HUES6 (cell line): ENCODE data around the gene MEFV.
A peak's percentile ranks its signal among the peaks of the same experiment; 100 is the strongest.

Source experiments
- H3K27ac ChIP-seq: 2 replicates; pipeline ENCODE4 v1.7.0; 2013; ENCODE audit warnings: low read depth, mild to moderate bottlenecking, low read length, inconsistent platforms
- H3K27me3 ChIP-seq: 2 replicates; pipeline ENCODE4 v1.6.1; 2013; ENCODE audit warnings: low read length; ENCODE audit not compliant: control insufficient read depth, insufficient read depth
- H3K36me3 ChIP-seq: 2 replicates; pipeline ENCODE4 v1.6.1; 2013; ENCODE audit warnings: low read length; ENCODE audit not compliant: control insufficient read depth, insufficient read depth
- H3K4me1 ChIP-seq: 2 replicates; pipeline ENCODE4 v1.6.1; 2013; ENCODE audit warnings: low read length; ENCODE audit not compliant: control insufficient read depth, insufficient read depth
- H3K4me3 ChIP-seq: 2 replicates; pipeline ENCODE4 v1.5.1; 2013; ENCODE audit warnings: low read depth, low read length
- H3K9ac ChIP-seq: one replicate; pipeline ENCODE4 v1.6.1; 2013; ENCODE audit warnings: mild to moderate bottlenecking, low read length
- H3K9me3 ChIP-seq: 2 replicates; pipeline ENCODE4 v1.6.1; 2013; ENCODE audit warnings: low read depth, low read length; ENCODE audit not compliant: control insufficient read depth, insufficient read depth

The MEFV gene

DNA sequence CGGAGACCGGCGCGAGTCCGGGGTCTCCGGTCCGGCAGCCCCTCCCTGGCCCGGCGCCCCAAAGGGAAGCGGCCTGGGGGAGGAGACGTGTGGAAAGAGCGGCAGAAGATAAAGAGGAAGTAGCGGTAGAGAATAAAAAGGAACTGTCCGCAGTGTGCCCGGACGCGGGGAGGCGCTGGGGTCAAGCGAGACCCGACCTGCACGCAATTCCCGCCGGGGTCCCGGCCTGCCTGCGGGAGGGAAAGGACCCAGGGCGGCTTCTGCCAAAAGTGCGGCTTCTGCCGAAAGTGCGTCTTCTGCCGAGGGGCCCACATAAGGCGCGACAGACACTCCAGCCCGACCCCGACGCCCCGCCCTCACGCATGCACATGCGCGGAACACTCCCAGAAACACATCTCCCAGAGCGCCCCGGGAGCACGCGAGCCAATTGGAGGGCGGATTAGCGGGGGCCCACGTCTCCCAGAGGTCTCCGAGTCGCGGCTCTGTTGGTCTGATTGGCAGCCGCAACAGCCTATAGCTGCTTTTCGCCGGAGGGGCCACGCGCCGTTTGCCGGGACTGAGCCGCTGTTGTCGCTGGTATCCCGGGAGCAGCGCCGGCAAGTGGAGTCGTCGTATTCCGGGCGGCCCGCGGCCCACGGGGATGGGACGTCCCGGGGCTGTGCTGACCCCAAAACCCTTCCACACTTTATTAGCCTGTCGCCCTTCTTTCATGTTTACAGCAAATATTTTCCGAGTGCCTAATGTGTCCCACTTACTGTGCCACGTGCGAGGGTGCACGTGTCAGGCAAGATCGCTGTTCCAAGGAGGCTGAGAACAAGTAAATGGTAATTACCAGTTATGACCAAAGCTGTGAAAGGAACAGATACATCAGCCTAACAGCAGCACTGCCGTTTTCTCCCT is 8.0 kb upstream of the MEFV start:
- peak overlapping the region; percentile 6 for H3K9ac ChIP-seq
- H3K27ac ChIP-seq, result no peak overlapping the region
- H3K4me1 ChIP-seq, result no peaks in the 10 kb centered on the region
- peaks cover 20% of the 10 kb centered on the region; the same call in 1 of the 2 replicates for H3K27me3 ChIP-seq
- H3K36me3 ChIP-seq, result no peaks in the 10 kb centered on the region
- H3K4me3 ChIP-seq, result peak overlapping the region; percentile 69
- peaks cover 11% of the 10 kb centered on the region for H3K9me3 ChIP-seq

DNA sequence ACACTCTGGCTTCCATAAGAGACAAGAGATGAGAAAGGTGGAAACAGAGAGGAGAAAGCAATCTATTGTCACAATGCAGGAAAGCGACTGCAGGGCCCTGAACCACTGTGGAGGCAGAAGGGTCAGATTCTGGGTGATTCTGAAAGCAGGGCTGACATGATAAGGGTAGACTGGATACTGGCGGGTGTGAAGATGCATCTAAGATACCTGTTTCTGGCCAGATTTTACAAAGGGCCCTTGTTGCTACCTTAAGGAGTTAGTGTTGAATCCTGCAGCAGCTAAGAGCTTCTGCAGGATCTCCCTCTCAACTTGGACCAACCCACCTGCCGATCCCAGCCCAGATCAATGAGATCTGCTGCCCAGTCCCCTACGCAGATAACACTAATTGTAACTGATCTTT is 6.1 kb upstream of the MEFV start:
- Histone ChIP-seq H3K9ac (no peak overlapping the region), H3K9me3 (peaks cover 11% of the 10 kb centered on the region), H3K36me3 (no peaks in the 10 kb centered on the region), H3K4me1 (no peaks in the 10 kb centered on the region), H3K27me3 (peaks cover 25% of the 10 kb centered on the region; the same call in 1 of the 2 replicates), H3K4me3 (no peak overlapping the region), H3K27ac (no peak overlapping the region)

DNA sequence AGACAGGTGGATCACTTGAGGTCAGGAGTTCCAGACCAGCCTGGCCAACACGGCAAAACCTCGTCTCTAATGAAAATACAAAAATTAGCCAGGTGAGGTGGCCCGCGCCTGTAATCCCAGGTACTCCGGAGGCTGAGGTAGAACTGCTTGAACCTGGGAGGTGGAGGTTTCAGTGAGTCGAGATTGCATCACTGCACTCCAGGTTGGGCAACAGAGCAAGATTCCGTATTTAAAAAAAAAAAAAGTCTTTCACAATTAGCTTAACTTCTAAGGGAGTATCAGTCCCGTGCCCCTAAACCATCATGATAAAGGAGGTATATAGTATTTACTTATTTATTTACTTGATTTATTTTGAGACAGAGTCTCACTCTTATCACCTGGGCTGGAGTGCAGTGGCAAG is 3.4 kb upstream of the MEFV start:
- Histone ChIP-seq H3K27ac (no peak overlapping the region), H3K36me3 (no peaks in the 10 kb centered on the region), H3K4me3 (no peak overlapping the region), H3K9ac (no peak overlapping the region), H3K27me3 (peaks cover 22% of the 10 kb centered on the region; the same call in 1 of the 2 replicates), H3K9me3 (peaks cover 3% of the 10 kb centered on the region; the same call in 1 of the 2 replicates), H3K4me1 (no peaks in the 10 kb centered on the region)

DNA sequence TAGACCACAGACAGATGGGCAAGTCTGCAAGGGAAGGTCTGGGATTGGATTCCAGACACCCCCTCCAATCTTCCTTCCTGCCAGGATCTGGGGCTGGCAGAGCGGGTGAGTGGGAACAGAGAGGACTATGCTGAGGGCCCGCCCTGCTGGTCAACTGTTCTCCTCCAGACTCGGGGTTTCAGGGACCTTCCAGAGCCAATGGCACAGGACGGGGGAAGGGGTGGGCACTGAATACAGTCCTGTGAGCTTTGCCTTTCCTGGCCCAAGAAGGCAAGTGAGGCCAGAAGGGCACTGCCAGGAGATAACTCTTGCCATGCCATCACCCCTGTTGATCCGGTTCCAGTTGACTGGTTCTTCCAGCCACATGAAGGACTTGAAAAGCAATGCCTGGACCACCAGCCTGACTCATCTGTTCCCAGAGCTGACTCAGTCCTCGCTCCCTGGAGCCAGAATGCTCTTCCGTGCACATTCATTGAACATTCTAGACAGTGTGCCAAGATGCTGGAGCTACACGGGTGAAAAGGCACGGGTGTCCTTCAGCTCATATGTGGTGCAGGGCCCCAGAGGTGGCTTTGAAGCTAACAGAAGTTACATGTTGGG is 533 bp upstream of the MEFV start:
- Histone ChIP-seq H3K4me3 (no peak overlapping the region), H3K4me1 (no peaks in the 10 kb centered on the region), H3K36me3 (no peaks in the 10 kb centered on the region), H3K27me3 (peaks cover 8% of the 10 kb centered on the region; the same call in 1 of the 2 replicates), H3K9me3 (no peaks in the 10 kb centered on the region), H3K27ac (no peak overlapping the region), H3K9ac (no peak overlapping the region)

DNA sequence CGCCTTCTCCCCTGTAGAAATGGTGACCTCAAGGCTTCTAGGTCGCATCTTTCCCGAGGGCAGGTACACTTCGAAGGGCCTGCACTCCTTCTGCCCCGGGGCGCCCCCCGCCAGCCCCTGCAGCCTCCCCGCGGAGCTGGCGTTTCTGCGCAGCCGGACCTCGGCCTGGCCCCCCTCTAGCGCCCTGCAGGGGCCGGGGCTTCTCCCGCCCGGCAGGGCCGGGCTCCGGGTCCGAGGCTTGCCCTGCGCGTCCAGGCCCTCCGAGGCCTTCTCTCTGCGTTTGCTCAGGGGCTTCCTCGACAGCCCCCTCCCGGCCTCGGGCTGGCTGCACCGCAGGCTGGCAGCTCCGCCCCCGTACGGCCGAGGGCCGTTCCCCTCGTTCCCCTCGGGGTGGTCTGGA is 2.1 kb downstream of the MEFV start:
- H3K9ac ChIP-seq, result no peak overlapping the region
- no peaks in the 10 kb centered on the region for H3K36me3 ChIP-seq
- H3K9me3 ChIP-seq, result peaks cover under 1% of the 10 kb centered on the region; the same call in 1 of the 2 replicates
- H3K27ac ChIP-seq, result no peak overlapping the region
- H3K4me1 ChIP-seq, result no peaks in the 10 kb centered on the region
- H3K27me3 ChIP-seq, result peaks cover 9% of the 10 kb centered on the region; the same call in 1 of the 2 replicates
- H3K4me3 ChIP-seq, result no peak overlapping the region

DNA sequence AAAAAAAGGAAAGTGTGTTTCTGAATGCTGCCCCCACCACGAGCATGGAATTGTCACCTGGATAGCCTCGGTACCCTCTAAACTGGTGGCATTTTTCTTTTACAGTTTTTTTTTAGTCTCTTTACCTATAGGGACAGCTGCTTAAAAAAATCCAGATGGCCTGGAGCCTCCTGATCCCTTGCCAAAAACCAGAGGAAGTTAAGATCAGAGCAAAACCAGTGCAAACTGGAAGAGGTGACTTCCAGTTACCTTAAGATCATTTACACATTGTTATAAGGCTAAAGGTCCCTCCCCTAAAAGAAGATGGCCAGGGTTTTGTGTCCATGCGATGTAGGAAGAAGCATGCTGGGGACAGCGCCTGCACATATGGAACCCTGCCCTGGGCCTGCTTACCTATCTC is 3.5 kb downstream of the MEFV start:
- Histone ChIP-seq H3K4me3 (no peak overlapping the region), H3K4me1 (no peaks in the 10 kb centered on the region), H3K27ac (no peak overlapping the region), H3K36me3 (no peaks in the 10 kb centered on the region), H3K9ac (no peak overlapping the region), H3K27me3 (peaks cover 7% of the 10 kb centered on the region; the same call in 1 of the 2 replicates), H3K9me3 (peaks cover 2% of the 10 kb centered on the region; the same call in 1 of the 2 replicates)

DNA sequence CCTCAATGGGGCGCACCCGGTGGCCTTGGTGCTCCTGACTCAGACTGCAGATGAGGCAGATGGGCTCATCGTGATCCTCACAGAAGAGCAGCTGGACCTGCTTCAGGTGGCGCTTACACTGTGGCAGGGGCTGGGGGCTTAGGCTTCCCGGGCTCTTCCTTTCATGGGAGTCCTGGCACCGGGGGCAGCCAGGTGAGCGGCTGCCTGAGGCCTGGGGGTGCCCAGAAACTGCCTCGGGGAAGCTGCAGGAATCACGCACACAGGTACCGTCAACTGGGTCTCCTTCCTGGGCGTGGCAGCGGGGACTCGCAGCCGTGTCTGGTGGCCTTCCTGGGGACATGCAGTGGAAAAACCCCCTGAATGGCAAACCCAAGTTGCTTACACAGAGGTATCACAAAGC is 7.0 kb downstream of the MEFV start:
- Histone ChIP-seq H3K9ac (no peak overlapping the region), H3K4me3 (no peak overlapping the region), H3K9me3 (peaks cover 5% of the 10 kb centered on the region; the same call in 1 of the 2 replicates), H3K4me1 (no peaks in the 10 kb centered on the region), H3K27ac (no peak overlapping the region), H3K36me3 (no peaks in the 10 kb centered on the region), H3K27me3 (peaks cover 7% of the 10 kb centered on the region; the same call in 1 of the 2 replicates)

DNA sequence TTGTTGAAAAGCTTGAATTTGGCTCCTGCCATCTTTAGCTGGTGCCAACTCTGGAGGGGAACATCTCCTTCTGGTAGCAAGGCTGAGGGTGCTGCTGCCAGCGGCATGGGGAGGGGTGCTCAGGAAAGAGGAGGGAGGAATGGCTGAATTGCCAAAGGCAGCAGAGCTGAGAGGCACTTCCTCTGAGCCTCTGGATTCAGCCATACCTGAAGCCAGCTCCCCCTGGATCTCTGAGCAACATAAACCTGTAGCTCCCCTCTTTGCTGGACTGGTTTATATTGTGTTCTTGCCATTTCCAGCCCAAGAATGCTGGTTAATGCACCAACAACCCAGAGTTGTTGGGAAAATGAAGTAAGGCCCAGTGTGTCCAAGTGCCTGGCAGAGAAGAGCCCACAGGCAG is 7.4 kb downstream of the MEFV start:
- no peak overlapping the region for H3K27ac ChIP-seq
- peaks cover 9% of the 10 kb centered on the region; the same call in 1 of the 2 replicates for H3K9me3 ChIP-seq
- H3K9ac ChIP-seq, result no peak overlapping the region
- H3K4me1 ChIP-seq, result no peaks in the 10 kb centered on the region
- no peak overlapping the region for H3K4me3 ChIP-seq
- H3K36me3 ChIP-seq, result no peaks in the 10 kb centered on the region
- H3K27me3 ChIP-seq, result peaks cover 7% of the 10 kb centered on the region; the same call in 1 of the 2 replicates

DNA sequence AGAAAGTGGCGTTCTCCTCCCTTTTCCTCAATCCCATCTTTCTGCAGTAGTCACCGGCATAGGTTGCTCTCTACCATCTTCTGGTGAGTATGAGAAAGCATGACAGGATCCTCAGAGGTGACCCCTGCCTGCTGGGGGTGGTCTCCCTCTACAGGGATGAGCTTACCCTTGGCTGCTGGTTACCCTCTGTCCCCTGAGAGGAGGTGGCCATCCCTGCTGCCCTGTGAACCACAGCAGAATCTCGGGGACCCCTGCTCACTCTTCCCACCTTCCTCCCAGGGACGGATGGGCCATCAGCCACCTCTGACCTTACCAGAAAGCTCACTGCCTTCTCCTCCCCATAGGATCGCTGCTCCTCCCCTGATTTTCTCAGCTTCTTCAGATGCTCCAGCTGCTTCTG is 7.8 kb downstream of the MEFV start:
- Histone ChIP-seq H3K9me3 (peaks cover 9% of the 10 kb centered on the region; the same call in 1 of the 2 replicates), H3K27ac (no peak overlapping the region), H3K9ac (no peak overlapping the region), H3K4me1 (no peaks in the 10 kb centered on the region), H3K27me3 (peaks cover 7% of the 10 kb centered on the region; the same call in 1 of the 2 replicates), H3K36me3 (no peaks in the 10 kb centered on the region), H3K4me3 (no peak overlapping the region)

DNA sequence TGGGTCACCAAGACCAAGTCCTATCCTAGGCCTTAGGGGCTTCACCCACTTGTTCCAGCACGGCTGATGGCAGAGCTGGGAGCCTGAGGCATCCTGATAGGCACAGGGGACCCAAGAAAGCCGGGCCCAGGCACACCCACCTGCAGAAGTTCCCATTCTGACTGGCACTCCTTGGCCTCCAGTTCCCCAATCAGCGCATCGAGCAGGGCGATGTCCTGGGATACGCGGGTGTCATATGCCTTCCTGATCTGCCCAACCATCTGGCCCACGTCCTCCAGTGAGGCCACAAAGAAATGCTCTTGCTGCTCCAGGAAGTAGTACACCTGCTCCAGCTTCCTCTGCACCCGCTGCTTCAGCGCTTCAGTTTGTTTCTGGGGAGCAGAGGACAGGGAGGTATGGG is 9.6 kb downstream of the MEFV start:
- Histone ChIP-seq H3K4me1 (no peaks in the 10 kb centered on the region), H3K36me3 (no peaks in the 10 kb centered on the region), H3K9ac (no peak overlapping the region), H3K27ac (no peak overlapping the region), H3K4me3 (no peak overlapping the region), H3K27me3 (peaks cover 7% of the 10 kb centered on the region; the same call in 1 of the 2 replicates), H3K9me3 (peaks cover 9% of the 10 kb centered on the region; the same call in 1 of the 2 replicates)

DNA sequence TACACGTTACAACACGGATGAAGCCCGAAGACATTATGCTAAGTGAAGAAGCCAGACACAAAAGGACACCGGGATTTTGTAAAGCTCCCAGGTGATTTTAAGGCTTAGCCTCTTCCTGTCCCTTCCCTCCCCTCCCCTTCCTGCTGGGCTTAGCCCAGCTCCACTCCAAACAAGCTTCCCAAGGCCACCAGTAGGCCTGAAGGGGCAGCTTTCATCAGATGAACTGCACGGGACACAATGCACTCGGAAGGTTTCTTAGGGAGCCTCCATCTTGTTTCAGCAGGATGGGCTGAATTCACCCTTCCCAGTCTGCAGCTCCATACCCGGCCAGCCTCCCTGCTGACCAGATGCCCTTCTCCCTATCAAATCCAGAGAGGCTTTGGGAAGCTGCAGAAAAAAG is 10.4 kb downstream of the MEFV start:
- peaks cover 7% of the 10 kb centered on the region; the same call in 1 of the 2 replicates for H3K27me3 ChIP-seq
- H3K4me3 ChIP-seq, result no peak overlapping the region
- no peak overlapping the region for H3K9ac ChIP-seq
- peaks cover 9% of the 10 kb centered on the region; the same call in 1 of the 2 replicates for H3K9me3 ChIP-seq
- H3K4me1 ChIP-seq, result no peaks in the 10 kb centered on the region
- H3K36me3 ChIP-seq, result no peaks in the 10 kb centered on the region
- no peak overlapping the region for H3K27ac ChIP-seq
